ENCODE results near the gene TOR3A. TPM values are rescaled to one million over a fixed set of nuclear protein-coding genes. Genes with fewer than 3 reads are reported as not detected.
"Not testable (repeated sequence)": the region's sequence is repeated elsewhere in the genome, so short reads cannot be mapped to it uniquely, and the experiment has no call there.

The TOR3A gene
- total and polyA plus RNA-seq, 2 donors = 19.3 to 28.0 TPM

DNA sequence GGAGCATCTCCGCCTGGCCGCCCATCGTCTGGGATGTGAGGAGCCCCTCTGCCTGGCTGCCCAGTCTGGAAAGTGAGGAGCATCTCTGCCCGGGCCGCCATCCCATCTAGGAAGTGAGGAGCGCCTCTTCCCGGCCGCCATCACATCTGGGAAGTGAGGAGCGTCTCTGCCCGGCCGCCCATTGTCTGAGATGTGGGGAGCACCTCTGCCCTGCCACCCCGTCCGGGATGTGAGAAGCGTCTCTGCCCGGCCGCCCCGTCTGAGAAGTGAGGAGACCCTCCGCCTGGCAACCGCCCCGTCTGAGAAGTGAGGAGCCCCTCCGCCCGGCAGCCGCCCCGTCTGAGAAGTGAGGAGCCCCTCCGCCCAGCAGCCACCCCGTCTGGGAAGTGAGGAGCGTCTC is 53.3 kb downstream of the TOR3A start:
- H3K9me3 ChIP-seq (ENCODE audit: control insufficient read depth in 2 of 2, insufficient read depth in 1 of 2, low read length in 1 of 2); H3K4me3 ChIP-seq (ENCODE audit: low read length in 2 of 2); H3K27me3 ChIP-seq (ENCODE audit: control insufficient read depth in 2 of 2, insufficient read depth in 1 of 2, low read length in 1 of 2); H3K4me1 ChIP-seq (ENCODE audit: control insufficient read depth in 2 of 2, insufficient read depth in 2 of 2, low read length in 2 of 2); DNase-seq (ENCODE audit: low read depth in 6 of 9, low spot score in 9 of 9); H3K36me3 ChIP-seq (ENCODE audit: control insufficient read depth in 2 of 2, insufficient read depth in 2 of 2, low read length in 1 of 2); H3K27ac ChIP-seq (ENCODE audit: low read depth in 1 of 2, low read length in 1 of 2): not testable (repeated sequence)
- 98% methylated on average over 22 of the region's 27 CpGs for WGBS

DNA sequence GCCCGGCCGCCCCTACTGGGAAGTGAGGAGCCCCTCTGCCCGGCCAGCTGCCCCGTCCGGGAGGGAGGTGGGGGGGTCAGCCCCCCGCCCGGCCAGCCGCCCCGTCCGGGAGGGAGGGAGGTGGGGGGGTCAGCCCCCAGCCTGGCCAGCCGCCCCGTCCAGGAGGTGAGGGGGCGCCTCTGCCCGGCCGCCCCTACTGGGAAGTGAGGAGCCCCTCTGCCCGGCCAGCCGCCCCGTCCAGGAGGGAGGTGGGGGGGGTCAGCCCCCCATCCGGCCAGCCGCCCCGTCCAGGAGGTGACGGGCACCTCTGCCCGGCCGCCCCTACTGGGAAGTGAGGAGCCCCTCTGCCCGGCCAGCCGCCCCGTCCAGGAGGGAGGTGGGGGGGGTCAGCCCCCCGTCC is 53.8 kb downstream of the TOR3A start:
- not testable (repeated sequence) for DNase-seq (ENCODE audit: low read depth in 6 of 9, low spot score in 9 of 9); H3K27ac ChIP-seq (ENCODE audit: low read depth in 1 of 2, low read length in 1 of 2); H3K4me3 ChIP-seq (ENCODE audit: low read length in 2 of 2); H3K9me3 ChIP-seq (ENCODE audit: control insufficient read depth in 2 of 2, insufficient read depth in 1 of 2, low read length in 1 of 2); H3K36me3 ChIP-seq (ENCODE audit: control insufficient read depth in 2 of 2, insufficient read depth in 2 of 2, low read length in 1 of 2); H3K4me1 ChIP-seq (ENCODE audit: control insufficient read depth in 2 of 2, insufficient read depth in 2 of 2, low read length in 2 of 2); H3K27me3 ChIP-seq (ENCODE audit: control insufficient read depth in 2 of 2, insufficient read depth in 1 of 2, low read length in 1 of 2)
- WGBS = over 99% methylated on average over 24 of the region's 28 CpGs

DNA sequence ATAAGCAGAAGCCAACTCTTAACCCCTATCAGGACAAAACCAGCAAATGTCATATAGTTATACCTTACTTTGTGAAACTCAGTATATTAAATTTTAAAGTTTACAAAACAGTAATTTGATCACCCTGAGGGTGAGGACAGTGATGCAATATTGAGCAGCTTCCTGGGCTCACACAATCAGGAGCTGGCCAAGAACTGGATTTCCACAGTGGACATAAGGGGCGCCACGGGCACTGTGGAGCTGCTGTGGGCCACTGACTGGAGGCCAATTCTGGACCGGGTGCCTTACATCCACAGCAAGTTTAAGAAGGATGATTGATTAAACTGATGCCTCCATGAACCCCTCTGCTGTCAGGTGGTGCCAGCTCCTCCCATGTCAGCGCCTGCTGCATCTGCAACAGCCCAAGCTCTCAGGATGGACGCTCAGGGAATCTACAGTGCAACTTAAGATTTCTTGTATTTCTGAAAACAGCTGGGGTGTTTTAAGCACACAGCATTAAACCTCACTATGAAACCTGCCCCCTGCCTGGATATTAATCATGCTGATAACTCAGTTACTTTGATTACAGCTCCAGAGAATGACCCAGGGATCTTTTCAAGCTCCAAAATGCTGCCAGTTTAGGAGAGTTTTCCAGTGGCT is 55.9 kb downstream of the TOR3A start:
- H3K27me3 ChIP-seq (ENCODE audit: control insufficient read depth in 2 of 2, insufficient read depth in 1 of 2, low read length in 1 of 2) = no peaks in the 10 kb centered on the region
- no peak for DNase-seq (ENCODE audit: low read depth in 6 of 9, low spot score in 9 of 9)
- no peak overlapping the region for H3K27ac ChIP-seq (ENCODE audit: low read depth in 1 of 2, low read length in 1 of 2)
- no peaks in the 10 kb centered on the region for H3K9me3 ChIP-seq (ENCODE audit: control insufficient read depth in 2 of 2, insufficient read depth in 1 of 2, low read length in 1 of 2)
- no peak overlapping the region for H3K4me3 ChIP-seq (ENCODE audit: low read length in 2 of 2)
- H3K4me1 ChIP-seq (ENCODE audit: control insufficient read depth in 2 of 2, insufficient read depth in 2 of 2, low read length in 2 of 2) = peaks cover 0 to 5% of the 10 kb centered on the region in 2 donors
- no peaks in the 10 kb centered on the region for H3K36me3 ChIP-seq (ENCODE audit: control insufficient read depth in 2 of 2, insufficient read depth in 2 of 2, low read length in 1 of 2)
- 95% methylated on average over 5 of the region's 5 CpGs for WGBS

DNA sequence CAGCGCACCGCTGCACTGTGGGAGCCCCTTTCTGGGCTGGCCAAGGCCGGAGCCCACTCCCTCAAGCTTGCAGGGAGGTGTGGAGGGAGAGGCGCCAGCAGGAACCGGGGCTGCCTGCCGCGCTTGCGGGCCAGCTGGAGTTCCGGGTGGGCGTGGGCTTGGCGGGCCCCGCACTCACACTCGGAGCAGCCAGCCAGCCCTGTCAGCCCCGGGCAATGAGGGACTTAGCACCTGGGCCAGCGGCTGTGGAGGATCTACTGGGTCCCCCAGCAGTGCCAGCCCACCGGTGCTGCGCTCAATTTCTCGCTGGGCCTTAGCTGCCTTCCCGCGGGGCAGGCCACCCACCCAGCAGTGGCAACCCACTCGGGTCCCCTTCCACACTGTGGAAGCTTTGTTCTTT is 56.9 kb downstream of the TOR3A start:
- not testable (repeated sequence) for H3K4me1 ChIP-seq (ENCODE audit: control insufficient read depth in 2 of 2, insufficient read depth in 2 of 2, low read length in 2 of 2); H3K36me3 ChIP-seq (ENCODE audit: control insufficient read depth in 2 of 2, insufficient read depth in 2 of 2, low read length in 1 of 2); H3K27me3 ChIP-seq (ENCODE audit: control insufficient read depth in 2 of 2, insufficient read depth in 1 of 2, low read length in 1 of 2); H3K9me3 ChIP-seq (ENCODE audit: control insufficient read depth in 2 of 2, insufficient read depth in 1 of 2, low read length in 1 of 2); DNase-seq (ENCODE audit: low read depth in 6 of 9, low spot score in 9 of 9); H3K4me3 ChIP-seq (ENCODE audit: low read length in 2 of 2); H3K27ac ChIP-seq (ENCODE audit: low read depth in 1 of 2, low read length in 1 of 2)
- 98% methylated on average over 21 of the region's 21 CpGs for WGBS

DNA sequence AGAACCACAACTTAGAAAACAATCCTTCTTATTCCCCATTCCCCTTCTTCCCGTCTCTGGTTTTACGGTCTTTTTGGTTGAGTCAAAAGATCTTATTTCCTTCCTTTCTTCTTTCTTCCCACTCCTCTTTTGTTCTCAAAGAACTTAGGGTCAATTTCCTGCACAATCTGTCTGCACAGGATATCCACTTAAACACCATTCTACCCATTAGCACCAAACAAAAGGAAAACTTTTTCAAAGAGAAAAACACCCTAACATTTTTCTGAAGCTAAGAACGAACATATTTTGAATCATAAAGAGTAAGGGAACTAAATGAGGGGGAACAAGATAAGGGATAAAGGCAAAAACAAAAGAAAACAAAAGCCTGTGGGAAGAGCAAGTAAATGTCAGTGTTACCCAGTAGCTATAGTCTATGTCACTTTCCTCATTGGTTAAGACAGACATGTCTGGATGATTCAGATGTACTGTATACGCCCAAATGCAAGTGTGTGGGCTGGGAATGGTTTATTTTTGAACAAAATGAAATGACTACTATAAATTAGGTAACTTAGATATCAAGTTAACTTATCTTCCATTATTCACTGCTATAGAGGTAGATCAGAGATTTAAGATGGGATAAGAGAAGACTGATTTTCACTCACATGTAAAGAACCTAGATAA is 59.9 kb downstream of the TOR3A start:
- Histone ChIP-seq H3K4me1 (ENCODE audit: control insufficient read depth in 2 of 2, insufficient read depth in 2 of 2, low read length in 2 of 2) (peaks cover 0 to 6% of the 10 kb centered on the region in 2 donors), H3K27me3 (ENCODE audit: control insufficient read depth in 2 of 2, insufficient read depth in 1 of 2, low read length in 1 of 2) (no peaks in the 10 kb centered on the region), H3K4me3 (ENCODE audit: low read length in 2 of 2) (no peak overlapping the region), H3K36me3 (ENCODE audit: control insufficient read depth in 2 of 2, insufficient read depth in 2 of 2, low read length in 1 of 2) (no peaks in the 10 kb centered on the region), H3K9me3 (ENCODE audit: control insufficient read depth in 2 of 2, insufficient read depth in 1 of 2, low read length in 1 of 2) (no peaks in the 10 kb centered on the region), H3K27ac (ENCODE audit: low read depth in 1 of 2, low read length in 1 of 2) (peak overlapping the region in 1 of 2 donors; percentile 32)
- WGBS = 39% methylated on average over 4 of the region's 4 CpGs
- DNase-seq (ENCODE audit: low read depth in 6 of 9, low spot score in 9 of 9) = peak in 1 of 9 donors; percentile 23

DNA sequence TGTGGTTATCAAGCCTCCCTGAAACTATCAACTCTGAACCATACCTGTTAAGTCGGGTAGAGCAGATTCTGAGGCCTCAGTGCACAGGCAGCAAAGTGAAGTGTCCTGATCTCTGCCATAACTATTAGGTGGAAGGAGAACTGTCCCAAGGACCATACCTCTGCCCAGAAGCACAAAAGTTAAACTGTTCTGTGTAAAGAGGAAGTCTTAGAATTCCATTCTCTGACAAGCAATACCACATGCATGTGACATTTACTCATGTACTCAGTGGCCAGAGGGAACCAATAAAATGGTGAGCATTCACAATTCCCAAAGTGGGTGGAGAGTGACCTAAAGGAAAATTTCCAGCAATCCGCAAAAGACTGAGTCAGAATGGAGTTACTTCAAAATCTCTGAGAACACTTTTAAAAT is 61.0 kb downstream of the TOR3A start:
- Histone ChIP-seq H3K27ac (ENCODE audit: low read depth in 1 of 2, low read length in 1 of 2) (peak overlapping the region in 1 of 2 donors; percentile 14), H3K4me3 (ENCODE audit: low read length in 2 of 2) (no peak overlapping the region), H3K9me3 (ENCODE audit: control insufficient read depth in 2 of 2, insufficient read depth in 1 of 2, low read length in 1 of 2) (no peaks in the 10 kb centered on the region), H3K4me1 (ENCODE audit: control insufficient read depth in 2 of 2, insufficient read depth in 2 of 2, low read length in 2 of 2) (peaks cover 0 to 6% of the 10 kb centered on the region in 2 donors), H3K27me3 (ENCODE audit: control insufficient read depth in 2 of 2, insufficient read depth in 1 of 2, low read length in 1 of 2) (no peaks in the 10 kb centered on the region), H3K36me3 (ENCODE audit: control insufficient read depth in 2 of 2, insufficient read depth in 2 of 2, low read length in 1 of 2) (no peaks in the 10 kb centered on the region)
- DNase-seq (ENCODE audit: low read depth in 6 of 9, low spot score in 9 of 9) = peak in 1 of 9 donors; percentile 10
- WGBS = 75% methylated on average over 2 of the region's 2 CpGs

DNA sequence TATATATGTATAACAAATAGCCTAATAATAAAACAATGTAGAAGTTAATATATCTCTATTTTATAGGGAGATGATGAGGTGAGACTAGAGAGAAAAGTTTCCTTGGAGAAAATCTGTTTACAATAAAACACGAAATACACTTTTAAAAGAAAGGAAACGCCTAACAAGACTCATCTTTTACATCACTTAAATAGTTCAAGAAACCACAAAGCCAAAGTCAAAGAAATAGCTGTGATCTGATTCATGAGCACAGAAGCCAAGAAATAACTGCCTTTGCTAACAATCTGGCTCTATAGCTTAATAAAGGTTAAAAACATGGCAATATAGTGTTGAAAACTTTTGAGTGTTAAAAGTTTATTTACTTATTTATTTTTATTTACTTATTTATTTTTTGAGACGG is 61.5 kb downstream of the TOR3A start:
- Histone ChIP-seq H3K4me1 (ENCODE audit: control insufficient read depth in 2 of 2, insufficient read depth in 2 of 2, low read length in 2 of 2) (peaks cover 0 to 6% of the 10 kb centered on the region in 2 donors), H3K27ac (ENCODE audit: low read depth in 1 of 2, low read length in 1 of 2) (no peak overlapping the region), H3K4me3 (ENCODE audit: low read length in 2 of 2) (no peak overlapping the region), H3K36me3 (ENCODE audit: control insufficient read depth in 2 of 2, insufficient read depth in 2 of 2, low read length in 1 of 2) (peaks cover 0 to under 1% of the 10 kb centered on the region in 2 donors), H3K27me3 (ENCODE audit: control insufficient read depth in 2 of 2, insufficient read depth in 1 of 2, low read length in 1 of 2) (no peaks in the 10 kb centered on the region), H3K9me3 (ENCODE audit: control insufficient read depth in 2 of 2, insufficient read depth in 1 of 2, low read length in 1 of 2) (no peaks in the 10 kb centered on the region)
- peak in 1 of 9 donors; percentile 38 for DNase-seq (ENCODE audit: low read depth in 6 of 9, low spot score in 9 of 9)
- 38% methylated on average over 3 of the region's 3 CpGs for WGBS

DNA sequence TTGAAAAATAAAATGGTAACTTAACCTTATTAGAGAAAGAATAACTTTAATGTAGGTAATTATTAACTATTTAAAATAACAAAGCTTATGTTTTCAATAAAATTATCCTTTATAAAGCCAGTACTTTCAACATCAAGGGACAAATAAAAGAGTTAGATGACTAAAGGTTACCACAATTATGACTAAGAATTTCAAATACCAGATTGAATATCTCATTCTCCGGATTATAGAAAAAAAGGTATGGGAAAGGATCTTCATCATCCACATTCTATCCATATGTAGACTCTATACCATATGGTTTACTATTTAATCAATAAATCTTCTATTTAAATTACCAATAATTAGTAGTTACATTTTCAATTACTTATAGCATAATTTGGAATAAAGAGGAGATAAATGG is 62.8 kb downstream of the TOR3A start:
- WGBS = 96% methylated on average over 1 of the region's 1 CpG
- Histone ChIP-seq H3K4me3 (ENCODE audit: low read length in 2 of 2) (no peak overlapping the region), H3K27ac (ENCODE audit: low read depth in 1 of 2, low read length in 1 of 2) (no peak overlapping the region), H3K27me3 (ENCODE audit: control insufficient read depth in 2 of 2, insufficient read depth in 1 of 2, low read length in 1 of 2) (no peaks in the 10 kb centered on the region), H3K4me1 (ENCODE audit: control insufficient read depth in 2 of 2, insufficient read depth in 2 of 2, low read length in 2 of 2) (peaks cover 0 to 6% of the 10 kb centered on the region in 2 donors), H3K9me3 (ENCODE audit: control insufficient read depth in 2 of 2, insufficient read depth in 1 of 2, low read length in 1 of 2) (no peaks in the 10 kb centered on the region), H3K36me3 (ENCODE audit: control insufficient read depth in 2 of 2, insufficient read depth in 2 of 2, low read length in 1 of 2) (peaks cover 0 to 3% of the 10 kb centered on the region in 2 donors)
- DNase-seq (ENCODE audit: low read depth in 6 of 9, low spot score in 9 of 9) = no peak

DNA sequence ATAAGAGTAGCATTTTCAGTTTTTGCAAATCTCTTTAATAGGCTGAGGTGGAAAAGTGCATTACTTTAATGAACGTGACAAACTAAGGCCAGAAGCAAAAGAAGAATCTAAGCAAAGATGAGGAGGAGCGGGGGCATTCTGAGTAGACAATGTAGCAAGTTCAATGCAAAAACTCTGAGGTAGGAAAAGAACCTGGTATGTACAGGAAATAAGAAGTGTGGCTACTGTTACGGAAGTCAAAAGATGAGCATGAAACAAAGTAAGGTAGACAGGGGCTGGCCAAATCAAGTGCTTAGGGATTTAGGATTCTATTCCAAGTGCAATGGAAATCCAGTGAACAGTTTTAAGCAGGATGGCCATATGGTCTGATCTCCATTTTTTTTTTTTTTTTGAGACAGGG is 63.7 kb downstream of the TOR3A start:
- Histone ChIP-seq H3K9me3 (ENCODE audit: control insufficient read depth in 2 of 2, insufficient read depth in 1 of 2, low read length in 1 of 2) (no peaks in the 10 kb centered on the region), H3K4me3 (ENCODE audit: low read length in 2 of 2) (no peak overlapping the region), H3K4me1 (ENCODE audit: control insufficient read depth in 2 of 2, insufficient read depth in 2 of 2, low read length in 2 of 2) (peaks cover 0 to 6% of the 10 kb centered on the region in 2 donors), H3K27ac (ENCODE audit: low read depth in 1 of 2, low read length in 1 of 2) (no peak overlapping the region), H3K27me3 (ENCODE audit: control insufficient read depth in 2 of 2, insufficient read depth in 1 of 2, low read length in 1 of 2) (no peaks in the 10 kb centered on the region), H3K36me3 (ENCODE audit: control insufficient read depth in 2 of 2, insufficient read depth in 2 of 2, low read length in 1 of 2) (peaks cover 0 to 3% of the 10 kb centered on the region in 2 donors)
- DNase-seq (ENCODE audit: low read depth in 6 of 9, low spot score in 9 of 9) = no peak
- 95% methylated on average over 3 of the region's 3 CpGs for WGBS

Measured in thymus (tissue), 11 donors.